ENCODE results near the gene WDR70. TPM values are rescaled to one million over a fixed set of nuclear protein-coding genes. Genes with fewer than 3 reads are reported as not detected.

WDR70 gene
- total RNA-seq, 1 experiment from 2014 or later, result 55.2 TPM

- no peaks in the 10 kb centered on the region for H3K36me3 ChIP-seq (ENCODE audit: insufficient read depth, low read length, poor library complexity, severe bottlenecking)
- H3K4me1 ChIP-seq (ENCODE audit: insufficient read depth, low read length, poor library complexity, severe bottlenecking), result peaks cover 70% of the 10 kb centered on the region
- CTCF ChIA-PET, result no interaction called here
- no peaks in the 10 kb centered on the region for H3K9me3 ChIP-seq (ENCODE audit: low read depth, low read length, poor library complexity, severe bottlenecking)
- intact Hi-C loops (cut with micrococcal nuclease; ENCODE audit: unreplicated experiment), result no loop called here
- no peaks in the 10 kb centered on the region for H3K27me3 ChIP-seq (replicated peaks; ENCODE audit: insufficient read depth, low read depth, low read length, poor library complexity)
- no TSS peak for BruUV-seq (replicated peaks)
- no peak for TF ChIP-seq EZH2 (IDR thresholded peaks at IDR 0.05; ENCODE audit: borderline replicate concordance, low read depth, low read length, poor library complexity, severe bottlenecking)
- no peak for TF ChIP-seq CTCF (conservative IDR thresholded peaks at IDR 0.05; ENCODE audit: low read depth, low read length)
- H3K4me3 ChIP-seq (ENCODE audit: low read depth, low read length, poor library complexity, severe bottlenecking), result no peak overlapping the region
- H3K27ac ChIP-seq (ENCODE audit: low read depth, low read length, poor library complexity, severe bottlenecking), result no peak overlapping the region
- POLR2A ChIA-PET (ENCODE audit: low non-redundant PET), result no interaction called here
- DNase-seq (ENCODE audit: low spot score), result no peak
Observed at GRCh38 chr5:37716405-37716804, 337.3 kb downstream of the WDR70 start.

GRCh38 chr5:37717276-37717612 is 338.1 kb downstream of the WDR70 start:
- H3K4me1 ChIP-seq (ENCODE audit: insufficient read depth, low read length, poor library complexity, severe bottlenecking), result peaks cover 76% of the 10 kb centered on the region
- BruUV-seq (replicated peaks), result no TSS peak
- intact Hi-C loops (cut with micrococcal nuclease; ENCODE audit: unreplicated experiment), result no loop called here
- H3K27me3 ChIP-seq (replicated peaks; ENCODE audit: insufficient read depth, low read depth, low read length, poor library complexity), result no peaks in the 10 kb centered on the region
- no peak for TF ChIP-seq EZH2 (IDR thresholded peaks at IDR 0.05; ENCODE audit: borderline replicate concordance, low read depth, low read length, poor library complexity, severe bottlenecking)
- TF ChIP-seq CTCF (conservative IDR thresholded peaks at IDR 0.05; ENCODE audit: low read depth, low read length), result no peak
- no peaks in the 10 kb centered on the region for H3K9me3 ChIP-seq (ENCODE audit: low read depth, low read length, poor library complexity, severe bottlenecking)
- peak overlapping the region; percentile 75 for H3K27ac ChIP-seq (ENCODE audit: low read depth, low read length, poor library complexity, severe bottlenecking)
- no peak overlapping the region for H3K4me3 ChIP-seq (ENCODE audit: low read depth, low read length, poor library complexity, severe bottlenecking)
- POLR2A ChIA-PET (ENCODE audit: low non-redundant PET), result no interaction called here
- H3K36me3 ChIP-seq (ENCODE audit: insufficient read depth, low read length, poor library complexity, severe bottlenecking), result no peaks in the 10 kb centered on the region
- CTCF ChIA-PET, result no interaction called here
- DNase-seq (ENCODE audit: low spot score), result no peak

GRCh38 chr5:37717613-37718431 is 338.7 kb downstream of the WDR70 start:
- POLR2A ChIA-PET (ENCODE audit: low non-redundant PET), result no interaction called here
- H3K36me3 ChIP-seq (ENCODE audit: insufficient read depth, low read length, poor library complexity, severe bottlenecking), result no peaks in the 10 kb centered on the region
- H3K27me3 ChIP-seq (replicated peaks; ENCODE audit: insufficient read depth, low read depth, low read length, poor library complexity), result no peaks in the 10 kb centered on the region
- H3K4me3 ChIP-seq (ENCODE audit: low read depth, low read length, poor library complexity, severe bottlenecking), result no peak overlapping the region
- peaks cover 82% of the 10 kb centered on the region for H3K4me1 ChIP-seq (ENCODE audit: insufficient read depth, low read length, poor library complexity, severe bottlenecking)
- TF ChIP-seq CTCF (conservative IDR thresholded peaks at IDR 0.05; ENCODE audit: low read depth, low read length) (no peak), EZH2 (IDR thresholded peaks at IDR 0.05; ENCODE audit: borderline replicate concordance, low read depth, low read length, poor library complexity, severe bottlenecking) (no peak)
- H3K9me3 ChIP-seq (ENCODE audit: low read depth, low read length, poor library complexity, severe bottlenecking), result no peaks in the 10 kb centered on the region
- CTCF ChIA-PET, result interaction anchor here (0.6 kb wide), 1 partner anchor 41 kb away, joined by 3 read pairs; no protein-coding TSS in a partner anchor
- no TSS peak for BruUV-seq (replicated peaks)
- intact Hi-C loops (cut with micrococcal nuclease; ENCODE audit: unreplicated experiment), result no loop called here
- DNase-seq (ENCODE audit: low spot score), result peak; percentile 93
- H3K27ac ChIP-seq (ENCODE audit: low read depth, low read length, poor library complexity, severe bottlenecking), result peak overlapping the region; percentile 75
